ENCODE measurements around the gene CALN1. TPM values are rescaled to one million over a fixed set of nuclear protein-coding genes. Genes with fewer than 3 reads are reported as not detected.

The CALN1 gene
- polyA plus RNA-seq, 5 donors, result 0.16 to 0.40 (median 0.29) TPM

- DNase-seq, result no peak
These were observed 611.8 kb downstream of the CALN1 start for GRCh38 chr7:71800321-71800720.

GRCh38 chr7:71795410-71795809, 616.7 kb downstream of the CALN1 start:
- no peak for DNase-seq

GRCh38 chr7:71793251-71793650, 618.9 kb downstream of the CALN1 start:
- DNase-seq, result no peak

- no peak for DNase-seq
These were observed 624.6 kb downstream of the CALN1 start for GRCh38 chr7:71787513-71787912.

GRCh38 chr7:71785216-71785615, 626.9 kb downstream of the CALN1 start:
- DNase-seq, result no peak

- DNase-seq, result no peak
These were observed 627.4 kb downstream of the CALN1 start for GRCh38 chr7:71784781-71785180.

GRCh38 chr7:71784180-71784579, 628.0 kb downstream of the CALN1 start:
- no peak for DNase-seq

GRCh38 chr7:71783779-71784178, 628.4 kb downstream of the CALN1 start:
- DNase-seq, result no peak

GRCh38 chr7:71782051-71782450, 630.1 kb downstream of the CALN1 start:
- DNase-seq, result no peak

GRCh38 chr7:71780282-71780681, 631.9 kb downstream of the CALN1 start:
- DNase-seq, result no peak

- DNase-seq, result no peak
These were observed 634.9 kb downstream of the CALN1 start for GRCh38 chr7:71777278-71777677.

- DNase-seq, result no peak
These were observed 635.4 kb downstream of the CALN1 start for GRCh38 chr7:71776726-71777125.

GRCh38 chr7:71775648-71776047, 636.5 kb downstream of the CALN1 start:
- no peak for DNase-seq

- DNase-seq, result no peak
These were observed 639.4 kb downstream of the CALN1 start for GRCh38 chr7:71772779-71773178.

- DNase-seq, result no peak
These were observed 641.8 kb downstream of the CALN1 start for GRCh38 chr7:71770269-71770907.

GRCh38 chr7:71769326-71769725, 642.8 kb downstream of the CALN1 start:
- DNase-seq, result no peak

- no peak for DNase-seq
These were observed 643.7 kb downstream of the CALN1 start for GRCh38 chr7:71768450-71768849.

- DNase-seq, result no peak
These were observed 646.1 kb downstream of the CALN1 start for GRCh38 chr7:71766016-71766415.

- DNase-seq, result no peak
These were observed 650.8 kb downstream of the CALN1 start for GRCh38 chr7:71761336-71761735.

- no peak for DNase-seq
These were observed 657.3 kb downstream of the CALN1 start for GRCh38 chr7:71754828-71755227.

GRCh38 chr7:71753956-71754664, 658.0 kb downstream of the CALN1 start:
- no peak for DNase-seq

- DNase-seq, result no peak
These were observed 658.9 kb downstream of the CALN1 start for GRCh38 chr7:71753236-71753635.

- DNase-seq, result no peak
These were observed 659.8 kb downstream of the CALN1 start for GRCh38 chr7:71752171-71752935.
